Skeletal muscle cell (primary cell): ENCODE data around the gene SLC5A8.
"Not testable (repeated sequence)": the region's sequence is repeated elsewhere in the genome, so short reads cannot be mapped to it uniquely, and the experiment has no call there.

Source experiments
- DNase-seq: peaks from one replicate; pipeline ENCODE4 v3.0.0-alpha.2; 2010; ENCODE audit warnings: low read depth
- H3K4me3 ChIP-seq: 2 replicates; pipeline ENCODE4 v1.5.1; 2011; ENCODE audit warnings: low read depth, mild to moderate bottlenecking, control low read depth, low read length, moderate library complexity

SLC5A8 gene

DNA sequence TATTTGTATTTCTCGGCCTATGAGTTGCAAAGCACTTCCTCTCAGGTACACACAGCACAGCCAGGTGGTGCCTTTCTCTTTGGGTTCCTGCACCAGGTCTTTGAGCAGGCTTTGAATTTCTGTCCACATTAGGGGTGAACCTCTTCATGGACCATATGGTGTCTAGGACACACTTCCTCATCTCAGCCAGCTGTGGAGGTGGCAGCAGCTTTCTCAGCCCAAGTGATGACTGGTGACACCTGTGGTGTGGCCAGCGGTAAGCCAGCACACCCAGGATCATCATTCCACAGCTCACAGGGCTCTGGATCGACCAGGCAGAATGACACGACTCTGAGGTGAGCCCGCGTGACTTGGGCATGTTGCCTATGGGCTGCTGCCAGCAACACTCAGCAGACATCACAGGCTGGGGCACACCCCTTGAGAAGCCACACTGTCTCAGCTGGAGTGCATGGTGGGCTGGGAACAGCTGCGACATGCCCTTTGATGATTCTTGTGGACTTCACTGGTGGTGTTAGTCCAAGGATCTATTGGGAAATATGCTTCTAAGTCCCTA is 36.8 kb downstream of the SLC5A8 start:
- no peak overlapping the region for H3K4me3 ChIP-seq
- no peak for DNase-seq

DNA sequence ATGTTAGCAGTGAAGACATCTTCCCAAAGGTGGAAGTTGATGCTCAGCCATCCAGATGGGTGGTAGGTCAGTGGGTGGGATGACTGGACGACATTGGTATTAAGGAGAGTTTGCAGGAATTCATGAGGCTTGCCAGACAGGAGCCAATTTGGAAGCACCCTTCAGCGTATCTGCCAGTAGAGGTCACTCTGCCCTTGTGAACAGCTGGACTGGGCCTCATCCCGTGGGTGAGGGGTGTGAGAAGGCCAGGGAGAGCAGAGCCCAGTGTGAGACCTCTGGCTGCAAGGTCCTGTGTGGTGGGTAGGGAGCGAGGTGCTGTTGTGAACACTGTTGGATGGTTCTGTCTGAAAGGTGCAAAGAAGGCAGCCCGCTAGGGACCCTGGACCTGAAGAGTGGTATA is 37.7 kb downstream of the SLC5A8 start:
- H3K4me3 ChIP-seq: no peak overlapping the region
- DNase-seq: no peak

DNA sequence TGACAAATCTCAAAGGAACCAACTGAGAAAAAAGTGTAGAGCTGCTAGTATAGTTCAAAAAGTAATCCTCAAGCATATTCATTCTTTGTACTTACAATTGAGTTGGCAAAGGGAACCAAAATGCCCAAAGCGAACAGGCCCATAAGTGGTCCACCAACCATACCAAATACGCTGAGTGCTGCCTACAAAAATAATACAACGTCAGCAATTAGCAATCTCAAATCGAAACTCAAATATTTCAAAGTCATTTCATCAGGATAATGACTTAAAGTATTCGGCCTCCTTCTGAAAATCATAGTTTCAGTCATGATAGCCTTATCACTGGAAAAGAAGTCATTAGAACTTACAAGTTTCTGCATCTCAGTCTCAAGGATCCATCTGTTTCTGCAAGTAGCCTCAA is 42.0 kb downstream of the SLC5A8 start:
- H3K4me3 ChIP-seq: no peak overlapping the region
- DNase-seq: no peak

- no peak overlapping the region for H3K4me3 ChIP-seq
- DNase-seq: no peak
These were observed 43.2 kb downstream of the SLC5A8 start for GRCh38 chr12:101166866-101167265.

- no peak for DNase-seq
- H3K4me3 ChIP-seq: no peak overlapping the region
These were observed 44.7 kb downstream of the SLC5A8 start for GRCh38 chr12:101165319-101165718.

- not testable (repeated sequence) for DNase-seq, H3K4me3 ChIP-seq
These were observed 64.1 kb downstream of the SLC5A8 start for GRCh38 chr12:101145777-101146431.

DNA sequence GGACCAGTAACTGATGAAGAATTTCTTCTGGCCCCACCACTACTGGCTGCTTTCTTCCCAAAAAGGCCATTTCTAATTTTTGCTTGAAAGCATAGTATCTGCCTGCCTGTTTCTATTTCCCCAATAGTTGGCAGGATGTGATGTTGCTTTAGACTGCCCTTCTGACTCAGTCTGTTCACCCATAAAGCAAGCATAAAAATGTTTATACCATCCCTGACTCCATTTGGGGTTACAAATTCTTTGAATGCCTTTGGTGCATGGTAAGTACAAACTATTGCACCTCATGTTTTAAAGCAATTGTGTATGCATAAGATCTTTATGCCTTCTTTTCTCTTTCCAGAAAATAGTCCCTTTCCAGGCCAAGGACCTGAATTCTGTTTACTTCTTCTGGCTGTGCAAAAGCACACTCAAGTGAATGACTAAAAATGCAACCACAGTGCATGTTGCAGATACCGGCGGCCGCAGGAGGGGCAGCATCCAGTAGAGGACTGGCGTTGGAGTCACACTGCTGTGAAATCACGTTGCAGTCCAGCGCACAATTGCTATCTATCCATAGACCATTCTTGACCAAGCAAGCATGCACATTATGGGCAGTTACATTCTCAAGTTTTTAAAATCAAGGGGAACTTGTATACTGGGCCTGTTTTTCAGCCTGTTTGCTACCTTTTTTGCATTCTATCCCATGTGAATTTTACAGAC is 82.4 kb downstream of the SLC5A8 start:
- H3K4me3 ChIP-seq: no peak overlapping the region
- DNase-seq: peak; percentile 5

DNA sequence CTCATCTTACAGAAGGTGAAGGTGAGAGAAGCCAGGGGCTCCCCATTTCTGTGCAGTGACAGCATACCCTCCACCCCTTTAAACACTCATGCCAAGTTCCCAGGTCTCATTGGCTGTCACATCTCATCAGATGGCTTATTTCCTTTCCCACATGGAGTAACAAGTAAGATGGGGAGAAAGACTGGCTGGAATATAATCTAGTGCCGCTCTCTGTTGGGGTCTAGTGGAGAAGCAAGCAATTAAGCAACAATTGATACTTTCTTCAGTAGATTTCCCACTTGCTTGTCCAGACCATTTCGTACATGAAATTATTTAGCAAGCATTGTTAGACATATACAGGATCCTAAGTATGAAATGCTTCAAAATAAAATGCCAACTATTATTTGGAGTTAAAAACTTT is 92.2 kb downstream of the SLC5A8 start:
- no peak overlapping the region for H3K4me3 ChIP-seq
- no peak for DNase-seq

- no peak for DNase-seq
- H3K4me3 ChIP-seq: no peak overlapping the region
These were observed 93.1 kb downstream of the SLC5A8 start for GRCh38 chr12:101116911-101117310.

DNA sequence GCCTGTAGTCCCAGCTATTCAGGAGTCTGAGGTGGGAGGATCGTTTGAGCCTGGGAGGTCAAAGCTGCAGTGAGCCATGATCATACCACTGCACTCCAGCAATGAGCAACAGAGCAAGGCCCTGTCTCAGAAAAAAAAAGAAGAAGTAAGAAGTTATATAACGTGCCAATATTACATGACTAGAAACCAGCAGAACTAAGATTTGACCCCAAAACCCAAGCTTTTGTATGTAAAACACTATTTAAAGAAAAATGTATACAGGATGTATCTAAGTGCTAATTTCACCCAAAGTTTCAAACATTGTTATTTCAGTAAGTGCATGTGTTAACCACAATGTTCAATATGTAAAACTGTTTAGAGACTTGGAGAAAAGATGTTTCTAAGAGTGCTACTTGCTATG is 94.7 kb downstream of the SLC5A8 start:
- DNase-seq: no peak

GRCh38 chr12:101111441-101111840 is 98.6 kb downstream of the SLC5A8 start:
- DNase-seq: no peak
- no peak overlapping the region for H3K4me3 ChIP-seq

More for the DNA sequence above, 94.7 kb downstream of the SLC5A8 start:
- no peak overlapping the region for H3K4me3 ChIP-seq

DNA sequence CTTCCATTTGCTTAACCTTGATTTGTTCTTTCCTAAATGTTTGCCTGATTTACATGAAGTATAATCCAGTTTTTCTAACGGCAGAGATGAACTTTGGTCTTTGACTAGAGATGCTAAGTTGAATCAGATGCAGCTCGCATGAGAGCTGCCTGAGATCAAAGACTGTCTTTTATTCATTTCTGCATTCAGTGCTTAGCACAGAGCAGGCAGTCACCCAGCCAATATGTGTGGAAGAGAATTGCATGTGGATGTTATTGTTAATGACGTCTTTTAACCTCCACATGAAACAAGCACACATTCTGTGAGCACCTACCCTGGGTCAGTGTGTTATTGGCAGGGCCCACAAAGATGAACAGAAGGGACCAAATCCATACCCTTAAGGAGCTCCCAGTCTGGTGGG is 99.2 kb downstream of the SLC5A8 start:
- no peak overlapping the region for H3K4me3 ChIP-seq
- no peak for DNase-seq

GRCh38 chr12:101108130-101108529 is 101.9 kb downstream of the SLC5A8 start:
- H3K4me3 ChIP-seq: no peak overlapping the region
- no peak for DNase-seq

GRCh38 chr12:101107032-101107763 is 102.8 kb downstream of the SLC5A8 start:
- DNase-seq: no peak
- H3K4me3 ChIP-seq: no peak overlapping the region
